ENCODE data around the gene MRPL38. TPM values are rescaled to one million over a fixed set of nuclear protein-coding genes. Genes with fewer than 3 reads are reported as not detected.

MRPL38 gene
- total RNA-seq, 1 donor from 2014 or later, result 111 TPM

DNA sequence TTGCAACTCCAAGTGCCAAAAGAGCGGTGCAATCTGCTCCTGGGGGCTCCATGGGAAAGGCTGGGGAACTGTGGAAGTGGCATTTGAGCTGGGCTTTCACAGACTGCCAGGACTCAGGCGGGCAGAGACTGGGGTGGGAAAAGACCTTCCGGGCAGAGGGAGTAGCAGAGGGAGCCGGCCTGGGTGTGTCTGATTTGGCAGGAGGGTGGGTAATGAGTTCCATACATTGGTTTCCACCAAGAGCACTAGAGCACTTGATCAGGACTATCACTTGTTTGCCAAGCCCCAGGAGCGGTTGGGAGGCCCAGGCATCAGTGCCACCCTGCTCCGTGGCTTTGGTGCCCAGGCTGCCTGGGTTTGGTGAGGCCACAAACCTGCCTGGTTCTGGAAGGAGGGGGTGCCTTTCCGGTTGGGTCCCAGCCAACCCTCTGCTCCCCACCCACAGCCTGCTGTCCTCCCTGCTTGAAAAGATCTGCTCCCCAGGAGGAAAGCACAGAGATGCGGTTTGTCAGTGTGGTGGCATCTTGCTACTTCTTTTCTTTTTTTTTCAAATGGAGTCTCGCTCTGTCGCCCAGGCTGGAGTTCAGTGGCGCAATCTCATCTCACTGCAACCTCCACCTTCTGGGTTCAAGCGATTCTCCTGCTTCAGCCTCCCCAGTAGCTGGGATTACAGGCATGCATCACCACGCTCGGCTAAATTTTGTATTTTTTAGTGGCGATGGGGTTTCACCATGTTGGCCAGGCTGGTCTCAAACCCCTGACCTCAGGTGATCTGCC is 22.8 kb downstream of the MRPL38 start:
- Mint-ChIP-seq H3K9me3 (no peaks in the 10 kb centered on the region), H3K4me3 (no peak overlapping the region), H3K27me3 (ENCODE audit: low read depth) (peaks cover 58% of the 10 kb centered on the region), H3K4me1 (peaks cover 5% of the 10 kb centered on the region), H3K27ac (ENCODE audit: unreplicated experiment) (no peak overlapping the region), H3K36me3 (ENCODE audit: low read depth) (no peaks in the 10 kb centered on the region)
- DNase-seq (ENCODE audit: low read depth, low spot score), result no peak
- TF ChIP-seq, protein P1, sequence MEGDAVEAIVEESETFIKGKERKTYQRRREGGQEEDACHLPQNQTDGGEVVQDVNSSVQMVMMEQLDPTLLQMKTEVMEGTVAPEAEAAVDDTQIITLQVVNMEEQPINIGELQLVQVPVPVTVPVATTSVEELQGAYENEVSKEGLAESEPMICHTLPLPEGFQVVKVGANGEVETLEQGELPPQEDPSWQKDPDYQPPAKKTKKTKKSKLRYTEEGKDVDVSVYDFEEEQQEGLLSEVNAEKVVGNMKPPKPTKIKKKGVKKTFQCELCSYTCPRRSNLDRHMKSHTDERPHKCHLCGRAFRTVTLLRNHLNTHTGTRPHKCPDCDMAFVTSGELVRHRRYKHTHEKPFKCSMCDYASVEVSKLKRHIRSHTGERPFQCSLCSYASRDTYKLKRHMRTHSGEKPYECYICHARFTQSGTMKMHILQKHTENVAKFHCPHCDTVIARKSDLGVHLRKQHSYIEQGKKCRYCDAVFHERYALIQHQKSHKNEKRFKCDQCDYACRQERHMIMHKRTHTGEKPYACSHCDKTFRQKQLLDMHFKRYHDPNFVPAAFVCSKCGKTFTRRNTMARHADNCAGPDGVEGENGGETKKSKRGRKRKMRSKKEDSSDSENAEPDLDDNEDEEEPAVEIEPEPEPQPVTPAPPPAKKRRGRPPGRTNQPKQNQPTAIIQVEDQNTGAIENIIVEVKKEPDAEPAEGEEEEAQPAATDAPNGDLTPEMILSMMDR (conservative IDR thresholded peaks at IDR 0.05), result no peak

DNA sequence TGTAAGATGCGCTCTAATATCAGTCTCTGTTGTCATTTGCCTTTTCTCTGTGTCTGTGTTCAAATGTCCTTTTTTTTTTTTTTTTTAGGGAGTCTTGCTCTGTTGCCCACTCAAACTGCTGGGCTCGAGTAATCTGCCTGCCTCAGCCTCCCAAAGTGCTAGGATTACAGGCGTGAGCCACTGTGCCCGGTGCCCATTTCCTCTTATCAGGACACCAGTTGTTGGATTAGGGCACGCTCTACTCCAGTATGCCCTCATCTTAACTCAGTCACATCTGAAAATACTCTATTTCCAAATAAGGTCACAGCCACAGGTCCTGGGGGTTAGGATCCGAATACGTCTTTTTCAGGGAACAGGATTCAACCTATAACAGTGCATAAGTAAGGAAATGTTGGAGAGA is 24.4 kb downstream of the MRPL38 start:
- Mint-ChIP-seq H3K4me3 (peak overlapping the region; percentile 47), H3K4me1 (peaks cover 5% of the 10 kb centered on the region), H3K36me3 (ENCODE audit: low read depth) (no peaks in the 10 kb centered on the region), H3K27ac (ENCODE audit: unreplicated experiment) (no peak overlapping the region), H3K9me3 (no peaks in the 10 kb centered on the region), H3K27me3 (ENCODE audit: low read depth) (peaks cover 62% of the 10 kb centered on the region)
- TF ChIP-seq, protein P1 (conservative IDR thresholded peaks at IDR 0.05), result no peak
- DNase-seq (ENCODE audit: low read depth, low spot score), result no peak

DNA sequence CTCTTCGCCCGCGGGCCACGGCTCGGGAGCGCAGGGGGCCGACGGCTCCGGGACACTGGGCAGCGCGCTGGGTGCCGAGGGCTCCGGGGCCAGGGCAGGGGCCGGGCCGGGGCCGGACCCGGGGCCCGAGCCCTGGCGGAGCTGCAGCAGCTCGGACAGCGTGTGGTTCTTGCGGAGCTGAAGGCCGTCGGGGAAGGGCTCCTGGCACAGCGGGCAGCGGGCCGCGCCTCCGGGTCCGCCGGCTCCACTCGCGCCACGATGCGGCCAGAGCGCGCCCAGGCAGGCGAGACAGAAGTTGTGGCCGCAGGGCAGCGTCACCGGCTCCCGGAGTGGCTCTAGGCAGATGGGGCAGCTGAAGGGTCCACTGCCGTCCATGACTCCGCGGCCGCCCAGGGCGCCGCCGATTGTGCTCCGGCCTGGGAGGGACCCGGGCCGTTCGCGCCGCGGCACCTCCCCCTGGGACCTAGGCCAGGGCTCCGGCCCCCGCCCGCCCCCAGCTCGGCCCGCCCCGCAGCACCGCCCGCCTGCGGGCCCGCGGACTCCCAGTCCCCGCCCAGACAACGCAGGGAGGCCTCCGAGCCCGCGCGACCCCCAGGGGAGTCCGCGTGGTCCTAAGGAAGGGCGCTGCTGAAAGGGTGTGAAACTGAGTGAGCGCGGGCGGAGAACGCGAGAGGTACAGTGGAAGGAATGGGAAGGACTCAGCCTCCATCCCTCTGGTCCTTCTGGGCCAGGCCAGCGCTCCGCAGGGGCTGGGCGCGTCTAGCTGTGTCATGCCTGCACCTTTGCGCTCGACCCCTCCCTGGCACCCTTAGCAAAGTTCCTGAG is 26.3 kb downstream of the MRPL38 start, which contains the start of gene TRIM47:
TRIM47 (minus strand) TSS at position 408 of the 825 bp plus-strand sequence; CDS start at position 375, 33 bp downstream.
- peaks cover 66% of the 10 kb centered on the region for H3K27me3 Mint-ChIP-seq (ENCODE audit: low read depth)
- H3K27ac Mint-ChIP-seq (ENCODE audit: unreplicated experiment), result no peak within 1 kb of the TSS
- no peaks in the 10 kb centered on the region for H3K36me3 Mint-ChIP-seq (ENCODE audit: low read depth)
- peaks cover 5% of the 10 kb centered on the region for H3K4me1 Mint-ChIP-seq
- TF ChIP-seq, protein P1 (conservative IDR thresholded peaks at IDR 0.05), result no peak
- peak within 1 kb of the TSS; percentile 62 for H3K4me3 Mint-ChIP-seq
- DNase-seq (ENCODE audit: low read depth, low spot score), result no peak
- H3K9me3 Mint-ChIP-seq, result no peaks in the 10 kb centered on the region

DNA sequence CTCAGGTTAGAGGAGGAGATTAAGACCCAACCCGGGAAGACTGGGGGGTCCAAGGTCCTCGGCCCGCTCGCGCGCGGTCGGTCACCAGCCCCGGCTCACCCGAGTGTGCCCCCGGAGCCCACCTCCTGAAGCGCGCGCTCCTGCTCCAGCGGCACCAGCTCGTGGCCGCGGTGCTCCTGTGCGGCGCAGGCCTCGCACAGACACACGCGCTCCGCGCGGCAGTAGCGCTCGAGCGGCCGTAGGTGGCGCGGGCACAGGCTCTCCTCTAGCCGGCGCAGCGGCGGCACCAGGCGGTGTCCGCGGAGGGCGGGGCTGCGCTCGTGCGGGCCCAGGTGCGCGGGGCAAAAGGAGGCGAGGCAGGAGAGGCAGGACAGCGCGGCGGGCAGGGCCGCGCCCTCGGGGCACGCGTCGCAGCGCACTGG is 26.9 kb downstream of the MRPL38 start:
- DNase-seq (ENCODE audit: low read depth, low spot score), result peak; percentile 61
- TF ChIP-seq, protein P1 (conservative IDR thresholded peaks at IDR 0.05), result peak; percentile 64
- Mint-ChIP-seq H3K27me3 (ENCODE audit: low read depth) (peaks cover 65% of the 10 kb centered on the region), H3K27ac (ENCODE audit: unreplicated experiment) (no peak overlapping the region), H3K4me1 (peaks cover 5% of the 10 kb centered on the region), H3K4me3 (peak overlapping the region; percentile 62), H3K36me3 (ENCODE audit: low read depth) (no peaks in the 10 kb centered on the region), H3K9me3 (no peaks in the 10 kb centered on the region)

DNA sequence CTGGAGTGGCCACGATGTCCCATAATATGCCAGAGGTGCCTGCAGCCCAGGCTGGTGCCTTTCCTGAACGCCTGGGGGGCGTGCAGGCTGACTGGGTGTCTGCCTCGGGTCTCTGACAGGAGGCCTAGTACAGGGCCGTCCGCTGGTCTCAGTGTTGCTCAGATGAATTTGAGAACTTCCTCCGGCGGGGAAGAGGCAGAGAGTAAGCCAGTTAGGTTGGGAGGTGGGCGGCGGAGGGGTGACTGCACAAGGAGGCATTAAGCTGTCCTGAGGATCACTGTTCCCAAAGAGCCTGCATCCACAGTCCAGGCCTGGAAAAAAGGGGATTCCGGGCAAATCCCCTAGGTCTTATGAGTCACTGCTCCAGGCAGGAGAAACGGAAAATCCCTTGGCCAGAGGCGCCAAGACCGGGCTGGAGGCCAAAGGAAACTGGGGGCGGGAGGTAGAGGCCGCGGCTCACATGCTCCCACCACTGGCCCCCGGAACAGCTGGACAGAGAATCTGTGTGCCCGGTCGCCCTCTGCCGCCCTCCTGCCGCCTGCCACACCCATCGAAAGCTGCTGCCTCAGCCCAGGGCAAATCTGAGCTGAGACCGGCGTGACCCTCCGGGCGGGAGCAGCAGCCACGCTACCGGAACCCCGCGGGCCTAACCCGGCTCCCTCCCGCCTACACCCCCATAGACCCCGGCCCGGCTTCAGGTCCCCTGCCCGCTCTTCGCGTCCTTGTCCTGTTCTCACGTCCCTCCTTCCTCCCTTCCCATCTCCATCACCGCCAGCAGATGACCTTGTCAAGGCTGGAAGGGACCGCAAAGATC is 27.5 kb downstream of the MRPL38 start:
- Mint-ChIP-seq H3K4me1 (peaks cover 11% of the 10 kb centered on the region), H3K4me3 (peak overlapping the region; percentile 62), H3K9me3 (no peaks in the 10 kb centered on the region), H3K27me3 (ENCODE audit: low read depth) (peaks cover 60% of the 10 kb centered on the region), H3K27ac (ENCODE audit: unreplicated experiment) (no peak overlapping the region), H3K36me3 (ENCODE audit: low read depth) (no peaks in the 10 kb centered on the region)
- TF ChIP-seq, protein P1 (conservative IDR thresholded peaks at IDR 0.05), result no peak
- no peak for DNase-seq (ENCODE audit: low read depth, low spot score)
